ENCODE results near the gene C1orf174. TPM values are rescaled to one million over a fixed set of nuclear protein-coding genes. Genes with fewer than 3 reads are reported as not detected.
A peak's percentile ranks its signal among the peaks of the same experiment; 100 is the strongest.

Gene C1orf174
- total and polyA plus RNA-seq, 2 of the 13 experiments (the other 11 are each of a cell fraction or from before 2014, with no cell fraction given): 21.6 to 31.4 TPM

DNA sequence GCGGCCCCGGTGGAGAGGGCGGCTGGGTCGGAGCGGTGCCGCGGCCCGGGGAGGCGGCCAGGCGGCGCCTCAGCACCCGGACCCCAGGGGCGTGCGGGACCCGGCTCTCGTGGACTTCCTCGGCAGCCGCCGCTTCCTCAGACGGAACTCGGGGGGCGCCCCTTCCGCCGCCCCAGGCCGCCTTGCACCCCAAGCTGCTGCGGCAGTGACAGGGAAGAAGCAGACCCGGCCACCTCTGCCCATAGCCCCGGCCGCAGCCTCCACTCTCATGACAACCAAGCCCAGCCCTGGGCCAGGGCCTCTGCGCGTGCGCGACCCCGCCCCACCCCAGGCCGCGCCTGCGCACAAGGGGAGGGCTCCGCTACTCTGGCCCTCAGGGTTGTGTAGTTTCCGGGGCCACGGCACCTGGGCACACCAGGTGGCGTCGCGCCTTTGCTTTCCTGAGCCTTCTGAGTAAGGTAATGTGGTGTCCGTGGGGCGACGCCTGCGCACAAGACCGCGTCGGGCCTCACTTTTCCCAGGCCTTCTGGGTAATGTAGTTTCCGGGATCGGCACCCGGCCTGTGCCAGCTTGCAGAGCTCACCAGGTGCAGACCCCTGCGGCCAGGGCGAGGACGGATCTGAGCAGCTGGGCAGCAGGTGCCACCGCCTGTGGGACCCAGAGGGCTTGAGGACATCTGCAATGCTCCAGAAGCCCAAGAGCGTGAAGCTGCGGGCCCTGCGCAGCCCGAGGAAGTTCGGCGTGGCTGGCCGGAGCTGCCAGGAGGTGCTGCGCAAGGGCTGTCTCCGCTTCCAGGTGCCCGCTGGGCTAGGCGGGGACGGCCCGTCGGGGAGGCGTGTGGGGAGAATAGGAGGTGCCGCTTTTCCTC, 42.9 kb downstream of the C1orf174 start, which contains the start of the genes CEP104 and DFFB (continued):
- TF ChIP-seq, protein P1, sequence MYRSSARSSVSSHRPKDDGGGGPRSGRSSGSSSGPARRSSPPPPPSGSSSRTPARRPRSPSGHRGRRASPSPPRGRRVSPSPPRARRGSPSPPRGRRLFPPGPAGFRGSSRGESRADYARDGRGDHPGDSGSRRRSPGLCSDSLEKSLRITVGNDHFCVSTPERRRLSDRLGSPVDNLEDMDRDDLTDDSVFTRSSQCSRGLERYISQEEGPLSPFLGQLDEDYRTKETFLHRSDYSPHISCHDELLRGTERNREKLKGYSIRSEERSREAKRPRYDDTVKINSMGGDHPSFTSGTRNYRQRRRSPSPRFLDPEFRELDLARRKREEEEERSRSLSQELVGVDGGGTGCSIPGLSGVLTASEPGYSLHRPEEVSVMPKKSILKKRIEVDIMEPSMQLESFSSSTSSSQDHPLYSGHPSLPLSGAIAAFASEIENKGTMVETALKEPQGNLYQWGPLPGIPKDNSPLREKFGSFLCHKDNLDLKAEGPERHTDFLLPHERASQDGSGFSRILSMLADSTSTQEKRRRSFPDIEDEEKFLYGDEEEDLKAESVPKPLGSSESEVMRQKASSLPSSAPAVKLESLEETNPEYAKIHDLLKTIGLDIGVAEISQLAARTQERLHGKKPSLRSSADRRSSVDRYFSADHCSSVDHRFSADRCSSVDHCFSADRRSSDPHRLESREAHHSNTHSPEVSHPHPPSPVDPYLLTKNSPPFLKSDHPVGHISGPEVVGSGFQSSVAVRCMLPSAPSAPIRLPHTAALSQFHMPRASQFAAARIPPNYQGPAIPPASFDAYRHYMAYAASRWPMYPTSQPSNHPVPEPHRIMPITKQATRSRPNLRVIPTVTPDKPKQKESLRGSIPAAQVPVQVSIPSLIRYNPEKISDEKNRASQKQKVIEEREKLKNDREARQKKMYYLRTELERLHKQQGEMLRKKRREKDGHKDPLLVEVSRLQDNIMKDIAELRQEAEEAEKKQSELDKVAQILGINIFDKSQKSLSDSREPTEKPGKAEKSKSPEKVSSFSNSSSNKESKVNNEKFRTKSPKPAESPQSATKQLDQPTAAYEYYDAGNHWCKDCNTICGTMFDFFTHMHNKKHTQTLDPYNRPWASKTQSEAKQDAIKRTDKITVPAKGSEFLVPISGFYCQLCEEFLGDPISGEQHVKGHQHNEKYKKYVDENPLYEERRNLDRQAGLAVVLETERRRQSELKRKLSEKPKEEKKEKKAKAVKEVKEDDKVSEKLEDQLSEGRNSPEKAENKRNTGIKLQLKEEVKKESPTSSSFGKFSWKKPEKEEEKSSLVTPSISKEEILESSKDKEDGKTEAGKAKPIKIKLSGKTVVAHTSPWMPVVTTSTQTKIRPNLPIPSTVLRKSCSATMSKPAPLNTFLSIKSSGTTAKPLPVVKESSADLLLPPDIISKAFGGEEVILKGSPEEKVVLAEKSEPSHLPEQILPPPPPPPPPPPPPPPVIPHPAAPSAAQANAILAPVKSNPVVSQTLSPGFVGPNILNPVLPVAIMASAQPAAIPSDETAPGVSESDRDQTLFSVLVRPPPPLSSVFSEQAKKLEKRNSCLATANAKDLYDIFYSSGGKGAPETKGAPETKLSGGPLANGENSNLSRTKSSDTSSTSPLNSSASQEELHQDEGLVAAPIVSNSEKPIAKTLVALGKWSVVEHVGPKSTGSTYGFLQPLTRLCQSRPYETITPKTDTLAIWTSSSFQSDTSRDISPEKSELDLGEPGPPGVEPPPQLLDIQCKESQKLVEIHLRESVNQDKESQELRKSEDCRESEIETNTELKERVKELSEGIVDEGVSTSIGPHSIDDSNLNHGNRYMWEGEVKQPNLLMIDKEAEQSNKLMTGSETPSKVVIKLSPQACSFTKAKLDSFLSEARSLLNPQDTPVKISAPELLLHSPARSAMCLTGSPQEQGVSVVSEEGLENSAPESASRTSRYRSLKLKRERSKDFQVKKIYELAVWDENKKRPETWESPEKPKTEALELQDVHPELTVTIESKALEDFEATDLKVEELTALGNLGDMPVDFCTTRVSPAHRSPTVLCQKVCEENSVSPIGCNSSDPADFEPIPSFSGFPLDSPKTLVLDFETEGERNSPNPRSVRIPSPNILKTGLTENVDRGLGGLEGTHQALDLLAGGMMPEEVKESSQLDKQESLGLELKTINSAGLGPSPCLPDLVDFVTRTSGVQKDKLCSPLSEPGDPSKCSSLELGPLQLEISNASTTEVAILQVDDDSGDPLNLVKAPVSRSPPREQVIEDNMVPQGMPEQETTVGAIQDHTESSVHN (CRISPR knock-in tag; IDR thresholded peaks at IDR 0.05): no peak
- TF ChIP-seq, protein P2, sequence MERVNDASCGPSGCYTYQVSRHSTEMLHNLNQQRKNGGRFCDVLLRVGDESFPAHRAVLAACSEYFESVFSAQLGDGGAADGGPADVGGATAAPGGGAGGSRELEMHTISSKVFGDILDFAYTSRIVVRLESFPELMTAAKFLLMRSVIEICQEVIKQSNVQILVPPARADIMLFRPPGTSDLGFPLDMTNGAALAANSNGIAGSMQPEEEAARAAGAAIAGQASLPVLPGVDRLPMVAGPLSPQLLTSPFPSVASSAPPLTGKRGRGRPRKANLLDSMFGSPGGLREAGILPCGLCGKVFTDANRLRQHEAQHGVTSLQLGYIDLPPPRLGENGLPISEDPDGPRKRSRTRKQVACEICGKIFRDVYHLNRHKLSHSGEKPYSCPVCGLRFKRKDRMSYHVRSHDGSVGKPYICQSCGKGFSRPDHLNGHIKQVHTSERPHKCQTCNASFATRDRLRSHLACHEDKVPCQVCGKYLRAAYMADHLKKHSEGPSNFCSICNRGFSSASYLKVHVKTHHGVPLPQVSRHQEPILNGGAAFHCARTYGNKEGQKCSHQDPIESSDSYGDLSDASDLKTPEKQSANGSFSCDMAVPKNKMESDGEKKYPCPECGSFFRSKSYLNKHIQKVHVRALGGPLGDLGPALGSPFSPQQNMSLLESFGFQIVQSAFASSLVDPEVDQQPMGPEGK (CRISPR knock-in tag; IDR thresholded peaks at IDR 0.05): 0 out of 2 replicates have a peak, but pooled peaks have one; percentile 11
- TF ChIP-seq TCF7 (IDR thresholded peaks at IDR 0.05; ENCODE audit: low read depth): no peak
- TF ChIP-seq, protein P3, sequence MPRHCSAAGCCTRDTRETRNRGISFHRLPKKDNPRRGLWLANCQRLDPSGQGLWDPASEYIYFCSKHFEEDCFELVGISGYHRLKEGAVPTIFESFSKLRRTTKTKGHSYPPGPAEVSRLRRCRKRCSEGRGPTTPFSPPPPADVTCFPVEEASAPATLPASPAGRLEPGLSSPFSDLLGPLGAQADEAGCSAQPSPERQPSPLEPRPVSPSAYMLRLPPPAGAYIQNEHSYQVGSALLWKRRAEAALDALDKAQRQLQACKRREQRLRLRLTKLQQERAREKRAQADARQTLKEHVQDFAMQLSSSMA (CRISPR knock-in tag; IDR thresholded peaks at IDR 0.05): no peak
- peak; percentile 64 for TF ChIP-seq MEF2D (CRISPR knock-in tag; IDR thresholded peaks at IDR 0.05)
- no peak for TF ChIP-seq ZNF644 (CRISPR knock-in tag; IDR thresholded peaks at IDR 0.05; ENCODE audit: low read depth)
- 0 out of 2 replicates have a peak, but pooled peaks have one; percentile 72 for TF ChIP-seq TRAFD1 (CRISPR knock-in tag; IDR thresholded peaks at IDR 0.05; ENCODE audit: borderline replicate concordance)
- no peak for TF ChIP-seq KLF9 (CRISPR knock-in tag; IDR thresholded peaks at IDR 0.05; ENCODE audit: low read depth)
- TF ChIP-seq FOSL1 (CRISPR knock-in tag; IDR thresholded peaks at IDR 0.05; ENCODE audit: borderline replicate concordance): no peak
- TF ChIP-seq PITX1 (CRISPR knock-in tag; IDR thresholded peaks at IDR 0.05): no peak
- TF ChIP-seq SMAD1 (CRISPR knock-in tag; IDR thresholded peaks at IDR 0.05; ENCODE audit: borderline replicate concordance, low read depth): no peak
- peak; percentile 100 for TF ChIP-seq THAP11 (CRISPR knock-in tag; IDR thresholded peaks at IDR 0.05)
- TF ChIP-seq RFX3 (CRISPR knock-in tag; IDR thresholded peaks at IDR 0.05): no peak
- no peak for TF ChIP-seq SOX6 (IDR thresholded peaks at IDR 0.05)
- TF ChIP-seq SOX6 (CRISPR knock-in tag; IDR thresholded peaks at IDR 0.05): peak; percentile 55; the same call in 1 of the 2 replicates
- TF ChIP-seq ZNF225 (CRISPR knock-in tag; IDR thresholded peaks at IDR 0.05): peak; percentile 34; the same call in 1 of the 2 replicates
- peak; percentile 73; the same call in 1 of the 2 replicates for TF ChIP-seq ZNF547 (CRISPR knock-in tag; IDR thresholded peaks at IDR 0.05)
